OCI-LY1 (cell line): Measurements from ENCODE around the gene SAMD9.

Experiments
- CTCF ChIP-seq: fragments of 200-600 bp; sonication (generic), shearing (Covaris generic); IDR thresholded peaks from 2 replicates; pipeline ENCODE4 v1.5.1; 2017; ENCODE audit warnings: mild to moderate bottlenecking, antibody characterized with exemption, low read length, moderate library complexity, mixed read lengths
- EZH2 ChIP-seq: fragments of 200-600 bp; sonication (generic), shearing (Covaris generic); IDR thresholded peaks from 2 replicates; pipeline ENCODE4 v1.8.0; 2017; ENCODE audit warnings: borderline replicate concordance, mixed run types, mild to moderate bottlenecking, antibody characterized with exemption, low read length, moderate library complexity, mixed read lengths

DNA sequence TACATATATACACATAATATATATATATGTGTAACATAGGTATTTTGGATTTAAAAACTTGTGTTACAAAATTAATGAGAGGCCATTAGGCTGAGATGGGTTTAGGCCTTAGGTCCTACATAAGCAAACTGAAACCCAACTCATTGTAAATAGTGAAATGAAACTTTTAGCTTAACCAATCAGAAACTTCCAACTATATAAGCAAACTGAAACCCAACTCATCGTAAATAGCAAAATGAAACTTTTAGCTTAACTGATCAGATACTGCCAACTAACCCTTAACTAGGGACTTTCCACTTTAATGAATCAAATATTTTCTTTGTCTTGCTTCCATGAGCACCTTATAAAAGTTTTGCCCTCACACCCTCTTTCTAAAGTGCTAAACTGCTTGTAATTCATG, 47.7 kb upstream of the SAMD9 start:
- no peak for TF ChIP-seq EZH2
- TF ChIP-seq CTCF = no peak
